ENCODE measurements around the gene DYNC2LI1.

Gene DYNC2LI1

DNA sequence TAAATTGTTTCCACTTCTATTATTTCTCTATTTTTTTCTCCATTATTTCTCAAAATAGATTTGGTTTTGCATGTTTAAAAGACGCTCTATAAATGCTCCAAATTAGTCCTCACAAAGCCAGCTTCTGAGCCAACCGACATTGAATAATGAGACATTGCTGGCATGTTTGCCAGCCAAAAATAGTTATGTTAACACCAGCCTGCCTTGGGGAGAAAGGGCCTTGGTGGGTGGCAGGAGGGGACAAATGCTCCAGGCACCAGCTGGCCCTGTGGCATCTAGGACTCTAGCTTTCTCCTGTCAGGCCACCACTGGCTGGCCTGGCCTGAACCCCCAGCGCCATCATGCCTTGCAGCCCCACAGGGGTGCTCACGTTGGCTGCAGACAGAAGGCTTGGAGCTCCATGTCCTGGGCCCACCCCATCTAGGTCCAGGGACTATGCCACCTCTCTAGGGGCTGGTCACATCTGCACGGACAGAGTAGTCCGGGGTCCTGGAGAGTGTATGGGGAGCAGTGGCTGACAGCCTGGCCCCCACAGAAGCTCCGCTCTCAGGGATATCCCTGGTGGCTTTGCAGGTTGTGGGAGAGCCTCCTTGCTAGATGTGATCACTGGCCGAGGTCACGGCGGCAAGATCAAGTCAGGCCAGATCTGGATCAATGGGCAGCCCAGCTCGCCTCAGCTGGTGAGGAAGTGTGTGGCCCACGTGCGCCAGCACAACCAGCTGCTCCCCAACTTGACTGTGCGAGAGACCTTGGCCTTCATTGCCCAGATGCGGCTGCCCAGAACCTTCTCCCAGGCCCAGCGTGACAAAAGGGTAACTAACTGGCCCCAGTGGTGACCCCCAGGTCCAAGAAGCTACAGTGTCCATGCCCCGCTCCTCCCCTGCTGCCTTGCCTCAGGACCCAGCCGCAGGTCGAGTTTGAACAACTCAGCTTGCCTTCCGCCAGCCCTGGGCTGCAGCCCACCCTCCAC, 77.5 kb downstream of the DYNC2LI1 start:
- no peak for DNase-seq

DNA sequence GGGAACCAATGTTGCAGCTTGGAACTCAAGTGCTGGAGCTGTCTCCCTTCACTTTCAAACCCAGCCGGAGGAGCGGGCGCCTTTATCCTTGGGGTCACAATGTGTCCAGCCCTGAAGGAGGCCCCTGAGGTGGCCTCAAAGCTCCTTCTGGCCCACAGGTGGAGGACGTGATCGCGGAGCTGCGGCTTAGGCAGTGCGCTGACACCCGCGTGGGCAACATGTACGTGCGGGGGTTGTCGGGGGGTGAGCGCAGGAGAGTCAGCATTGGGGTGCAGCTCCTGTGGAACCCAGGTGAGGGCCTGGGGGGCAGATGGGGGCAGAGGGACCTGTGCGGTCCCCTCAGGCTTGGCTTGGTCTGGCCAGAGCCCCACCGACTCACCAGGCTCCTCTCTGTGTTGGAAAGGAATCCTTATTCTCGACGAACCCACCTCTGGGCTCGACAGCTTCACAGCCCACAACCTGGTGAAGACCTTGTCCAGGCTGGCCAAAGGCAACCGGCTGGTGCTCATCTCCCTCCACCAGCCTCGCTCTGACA, 78.4 kb downstream of the DYNC2LI1 start:
- DNase-seq: no peak

DNA sequence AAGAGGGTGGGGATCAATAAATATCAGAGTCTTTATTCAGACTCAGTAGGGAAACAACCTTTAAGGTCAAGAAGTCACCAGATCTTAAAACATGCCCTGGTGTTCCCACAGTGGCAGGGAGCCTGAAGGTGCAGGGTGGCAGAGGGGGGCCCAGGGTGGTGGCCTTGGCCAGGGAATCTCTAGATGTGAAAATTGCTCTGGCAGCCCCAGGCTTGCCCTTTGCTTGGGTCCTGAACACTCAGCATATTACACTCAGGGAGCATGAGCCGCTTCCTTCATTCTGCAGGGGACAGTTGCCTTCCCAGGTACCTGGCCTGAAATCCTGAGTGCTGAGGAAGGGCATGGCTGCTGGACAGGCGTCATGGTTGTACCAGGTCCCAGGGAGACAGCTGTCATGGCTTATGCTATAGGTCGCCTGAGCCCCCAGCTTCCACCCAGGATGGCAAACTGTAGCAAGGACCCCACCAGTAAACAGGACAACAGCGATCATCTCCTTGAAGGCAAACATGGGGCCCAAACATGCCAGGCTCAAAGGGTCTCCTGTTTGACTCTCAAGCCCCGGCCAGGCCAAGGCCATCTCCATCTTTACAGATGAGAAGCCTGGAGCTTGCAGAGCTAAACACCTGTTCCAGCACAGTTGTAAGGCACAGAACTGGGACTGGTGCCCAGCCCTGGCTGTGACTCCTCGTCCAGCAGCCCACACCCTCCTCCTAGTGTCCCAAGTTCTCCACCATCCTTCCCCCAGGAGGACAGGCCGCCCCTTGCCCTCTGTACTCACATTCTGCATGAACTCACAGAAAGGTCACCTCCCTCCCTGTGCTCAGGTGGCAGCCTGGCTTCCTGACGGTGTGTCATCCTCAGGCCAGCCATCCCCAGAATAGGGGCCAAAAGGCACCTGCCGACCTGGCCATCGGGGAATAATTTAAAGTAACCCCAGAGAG, 79.6 kb downstream of the DYNC2LI1 start:
- no peak for DNase-seq

GRCh38 chr2:43854671-43855070, 80.8 kb downstream of the DYNC2LI1 start:
- DNase-seq: no peak

DNA sequence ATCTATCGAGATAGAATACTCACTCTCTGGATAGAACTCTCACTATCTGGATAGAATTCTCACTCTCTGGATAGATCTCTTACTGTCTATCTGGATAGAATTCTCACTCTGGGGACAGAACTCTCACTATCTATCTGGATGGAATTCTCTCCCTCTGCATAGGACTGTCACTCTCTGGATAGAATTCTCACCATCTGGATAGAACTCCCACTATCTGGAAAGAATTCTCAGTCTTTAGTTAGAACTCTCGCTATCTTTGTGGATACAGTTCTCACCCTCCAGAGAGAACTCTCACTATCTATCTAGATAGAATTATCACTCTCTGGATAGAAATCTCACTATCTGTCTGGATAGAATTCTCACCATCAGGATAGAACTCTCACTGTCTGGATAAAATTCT, 81.5 kb downstream of the DYNC2LI1 start:
- no peak for DNase-seq

Data from GOT3 (cell line).